GM21390 (cell line): ENCODE data around the gene TPD52L2.

ENCODE experiments used
- ATAC-seq: cut with Tn5 transposase; IDR thresholded peaks from one replicate; pipeline ENCODE4 v1.9.1; 2021; ENCODE audit not compliant: unreplicated experiment

Gene TPD52L2

GRCh38 chr20:63864978-63865640 is at the start of gene TPD52L2:
Gene TPD52L2 (plus strand): TSS chr20:63865270. CDS start chr20:63865366, 96 bp downstream.
- ATAC-seq: peak; percentile 65

GRCh38 chr20:63815615-63816253 is 49.3 kb upstream of the TPD52L2 start:
- no peak for ATAC-seq

GRCh38 chr20:63819224-63819921 is 45.7 kb upstream of the TPD52L2 start:
- ATAC-seq: no peak

- no peak for ATAC-seq
Observed at GRCh38 chr20:63821811-63822210, 43.3 kb upstream of the TPD52L2 start.

- ATAC-seq: no peak
Observed at GRCh38 chr20:63822276-63822696, 42.8 kb upstream of the TPD52L2 start.

GRCh38 chr20:63823691-63824311 is 41.3 kb upstream of the TPD52L2 start:
- no peak for ATAC-seq

- ATAC-seq: no peak
Observed at GRCh38 chr20:63825331-63826118, 39.5 kb upstream of the TPD52L2 start.

GRCh38 chr20:63826753-63827152 is 38.3 kb upstream of the TPD52L2 start:
- no peak for ATAC-seq

- no peak for ATAC-seq
Observed at GRCh38 chr20:63828124-63828523, 36.9 kb upstream of the TPD52L2 start.

GRCh38 chr20:63828545-63828944 is 36.5 kb upstream of the TPD52L2 start:
- ATAC-seq: no peak

GRCh38 chr20:63828951-63829350 is 36.1 kb upstream of the TPD52L2 start:
- no peak for ATAC-seq

- ATAC-seq: no peak
Observed at GRCh38 chr20:63829603-63829944, 35.5 kb upstream of the TPD52L2 start.

GRCh38 chr20:63829945-63830835 is 34.9 kb upstream of the TPD52L2 start:
- ATAC-seq: no peak

GRCh38 chr20:63830841-63831588 is 34.1 kb upstream of the TPD52L2 start, which contains the start of gene ZBTB46:
Gene ZBTB46 (minus strand): TSS chr20:63831264. CDS start chr20:63790757, 40,507 bp downstream.
- no peak for ATAC-seq

- ATAC-seq: no peak
Observed at GRCh38 chr20:63831646-63831992, 33.5 kb upstream of the TPD52L2 start.

- ATAC-seq: no peak
Observed at GRCh38 chr20:63831993-63832686, 32.9 kb upstream of the TPD52L2 start.

GRCh38 chr20:63833776-63834490 is 31.1 kb upstream of the TPD52L2 start:
- ATAC-seq: no peak

- no peak for ATAC-seq
Observed at GRCh38 chr20:63834491-63834880, 30.6 kb upstream of the TPD52L2 start.
